Fibroblast of lung (primary cell): ENCODE measurements around the gene PIK3R3. TPM values are rescaled to one million over a fixed set of nuclear protein-coding genes. Genes with fewer than 3 reads are reported as not detected.
A peak's percentile ranks its signal among the peaks of the same experiment; 100 is the strongest.

Experiments used
- DNase-seq, 2 donors: peaks; one replicate each; pipeline versions ENCODE4 v3.0.0 to v3.0.0-alpha.2; 2010; ENCODE audit warnings: low read depth in 2 of 2
- H2AFZ ChIP-seq: 2 replicates; pipeline ENCODE4 v1.5.1; 2012; ENCODE audit warnings: low read length, control low read depth, inconsistent platforms
- H3K27ac ChIP-seq: 2 replicates; pipeline ENCODE4 v1.5.1; 2011; ENCODE audit warnings: low read length, control low read depth; ENCODE audit not compliant: insufficient read depth
- H3K27me3 ChIP-seq: 2 replicates; pipeline ENCODE4 v1.5.1; 2011; ENCODE audit warnings: mild to moderate bottlenecking, low read length; ENCODE audit not compliant: control insufficient read depth, insufficient read depth
- H3K36me3 ChIP-seq: 2 replicates; pipeline ENCODE4 v1.5.1; 2011; ENCODE audit warnings: low read length; ENCODE audit not compliant: control insufficient read depth, insufficient read depth
- H3K4me1 ChIP-seq: 2 replicates; pipeline ENCODE4 v1.5.1; 2011; ENCODE audit warnings: low read length; ENCODE audit not compliant: control insufficient read depth, insufficient read depth; ENCODE audit errors: extremely low read depth
- H3K4me2 ChIP-seq: 2 replicates; pipeline ENCODE4 v1.5.1; 2011; ENCODE audit warnings: low read length, control low read depth; ENCODE audit not compliant: insufficient read depth; ENCODE audit errors: extremely low read depth
- H3K4me3 ChIP-seq, 4 experiments: fragments of 200-600 bp in 1 of 4; sonication (generic) in 1 of 4; replicated peaks in 1 of 4; 2 replicates each; pipeline ENCODE4 v1.5.1; 2011 to 2016; ENCODE audit warnings: low read length in 4 of 4, low read depth in 3 of 4, mild to moderate bottlenecking in 3 of 4, control low read depth in 2 of 4, inconsistent platforms in 1 of 4, mixed read lengths in 1 of 4; ENCODE audit not compliant: insufficient read depth in 1 of 4; ENCODE audit errors: control extremely low read depth in 1 of 4
- H3K79me2 ChIP-seq: 2 replicates; pipeline ENCODE4 v1.5.1; 2012; ENCODE audit warnings: mild to moderate bottlenecking, low read length, inconsistent platforms; ENCODE audit not compliant: control insufficient read depth, insufficient read depth
- H3K9ac ChIP-seq: 2 replicates; pipeline ENCODE4 v1.5.1; 2011; ENCODE audit warnings: mild to moderate bottlenecking, low read length, control low read depth; ENCODE audit not compliant: insufficient read depth
- H3K9me3 ChIP-seq: 2 replicates; pipeline ENCODE4 v1.5.1; 2012; ENCODE audit warnings: low read depth, low read length; ENCODE audit not compliant: control insufficient read depth, insufficient read depth
- H4K20me1 ChIP-seq: 2 replicates; pipeline ENCODE4 v1.5.1; 2011; ENCODE audit warnings: low read length; ENCODE audit not compliant: control insufficient read depth, insufficient read depth; ENCODE audit errors: extremely low read depth
- EZH2 ChIP-seq: IDR thresholded peaks from 2 replicates; pipeline ENCODE4 v1.5.1; 2012; ENCODE audit warnings: low read length, control low read depth, mild to moderate bottlenecking; ENCODE audit errors: missing control alignments
- polyA plus RNA-seq, 2 donors: library from polyadenylated mRNA; depleted of rRNA in 1 of 2; stranded (reverse) in 1 of 2; unstranded in 1 of 2; fragments of >200 nt; gene quantifications; 2 replicates each; pipeline ENCODE4 v1.2.1, GENCODE V29; 2011 to 2012; ENCODE audit warnings: missing spikeins in 1 of 2
- total RNA-seq: library from RNA; depleted of rRNA; stranded (reverse); fragments of >200 nt; gene quantifications from 2 replicates; pipeline ENCODE4 v1.2.1, GENCODE V29; 2014
- TF ChIP-seq, protein P1 (sequence below), 2 donors: IDR thresholded peaks in 1 of 2; conservative IDR thresholded peaks in 1 of 2; 1 replicate in 1 of 2; 2 replicates in 1 of 2; pipeline ENCODE4 v1.5.1; 2011 to 2012; ENCODE audit warnings: low read length in 2 of 2, control low read depth in 1 of 2, inconsistent platforms in 1 of 2, low read depth in 1 of 2, mild to moderate bottlenecking in 1 of 2

PIK3R3 gene
- total and polyA plus RNA-seq, 2 donors (not counting 1 experiment from before 2014, with no cell fraction given), result 3.3 to 4.1 TPM

DNA sequence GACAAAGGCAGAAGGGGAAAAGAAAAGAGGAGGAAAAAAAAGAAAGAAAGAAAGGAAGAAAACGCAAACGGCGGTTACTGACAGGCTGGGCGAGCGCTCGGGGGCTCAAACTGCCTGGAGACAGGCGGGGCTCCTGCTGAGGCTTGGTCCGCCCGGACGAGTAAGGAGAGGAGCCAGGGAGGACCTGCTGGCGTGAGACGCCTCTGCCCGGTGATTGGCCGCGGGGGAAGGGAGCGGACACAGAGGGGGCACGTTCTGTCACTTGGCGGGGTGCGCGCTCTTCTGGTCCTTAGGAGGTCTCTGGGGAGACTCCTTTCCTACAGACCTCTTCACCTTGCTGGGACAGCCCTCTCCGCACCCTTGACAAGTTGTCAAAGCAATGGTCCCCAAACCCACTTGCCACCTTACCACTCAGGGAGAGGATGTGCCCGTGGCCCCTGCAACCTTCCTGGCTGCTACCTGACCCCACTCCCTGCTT, 791 bp upstream of the PIK3R3 start:
- TF ChIP-seq EZH2, result no peak
- TF ChIP-seq, protein P1, sequence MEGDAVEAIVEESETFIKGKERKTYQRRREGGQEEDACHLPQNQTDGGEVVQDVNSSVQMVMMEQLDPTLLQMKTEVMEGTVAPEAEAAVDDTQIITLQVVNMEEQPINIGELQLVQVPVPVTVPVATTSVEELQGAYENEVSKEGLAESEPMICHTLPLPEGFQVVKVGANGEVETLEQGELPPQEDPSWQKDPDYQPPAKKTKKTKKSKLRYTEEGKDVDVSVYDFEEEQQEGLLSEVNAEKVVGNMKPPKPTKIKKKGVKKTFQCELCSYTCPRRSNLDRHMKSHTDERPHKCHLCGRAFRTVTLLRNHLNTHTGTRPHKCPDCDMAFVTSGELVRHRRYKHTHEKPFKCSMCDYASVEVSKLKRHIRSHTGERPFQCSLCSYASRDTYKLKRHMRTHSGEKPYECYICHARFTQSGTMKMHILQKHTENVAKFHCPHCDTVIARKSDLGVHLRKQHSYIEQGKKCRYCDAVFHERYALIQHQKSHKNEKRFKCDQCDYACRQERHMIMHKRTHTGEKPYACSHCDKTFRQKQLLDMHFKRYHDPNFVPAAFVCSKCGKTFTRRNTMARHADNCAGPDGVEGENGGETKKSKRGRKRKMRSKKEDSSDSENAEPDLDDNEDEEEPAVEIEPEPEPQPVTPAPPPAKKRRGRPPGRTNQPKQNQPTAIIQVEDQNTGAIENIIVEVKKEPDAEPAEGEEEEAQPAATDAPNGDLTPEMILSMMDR (conservative IDR thresholded peaks at IDR 0.05 in 1 of 2, IDR thresholded peaks at IDR 0.05 in 1 of 2; ENCODE audit: low read depth in 1 of 2, low read length in 2 of 2), result no peak
- Histone ChIP-seq H3K79me2 (no peaks in the 10 kb centered on the region), H3K36me3 (no peaks in the 10 kb centered on the region), H3K4me3 (peak overlapping the region; percentile 58 to 80 (median 67)), H3K9ac (peak overlapping the region; percentile 90), H3K4me1 (peaks cover 10% of the 10 kb centered on the region), H3K27me3 (no peaks in the 10 kb centered on the region), H3K27ac (peak overlapping the region; percentile 96), H3K9me3 (no peaks in the 10 kb centered on the region), H4K20me1 (no peaks in the 10 kb centered on the region), H3K4me2 (peak overlapping the region; percentile 99), H2AFZ (peak overlapping the region; percentile 81)
- DNase-seq, result no peak

DNA sequence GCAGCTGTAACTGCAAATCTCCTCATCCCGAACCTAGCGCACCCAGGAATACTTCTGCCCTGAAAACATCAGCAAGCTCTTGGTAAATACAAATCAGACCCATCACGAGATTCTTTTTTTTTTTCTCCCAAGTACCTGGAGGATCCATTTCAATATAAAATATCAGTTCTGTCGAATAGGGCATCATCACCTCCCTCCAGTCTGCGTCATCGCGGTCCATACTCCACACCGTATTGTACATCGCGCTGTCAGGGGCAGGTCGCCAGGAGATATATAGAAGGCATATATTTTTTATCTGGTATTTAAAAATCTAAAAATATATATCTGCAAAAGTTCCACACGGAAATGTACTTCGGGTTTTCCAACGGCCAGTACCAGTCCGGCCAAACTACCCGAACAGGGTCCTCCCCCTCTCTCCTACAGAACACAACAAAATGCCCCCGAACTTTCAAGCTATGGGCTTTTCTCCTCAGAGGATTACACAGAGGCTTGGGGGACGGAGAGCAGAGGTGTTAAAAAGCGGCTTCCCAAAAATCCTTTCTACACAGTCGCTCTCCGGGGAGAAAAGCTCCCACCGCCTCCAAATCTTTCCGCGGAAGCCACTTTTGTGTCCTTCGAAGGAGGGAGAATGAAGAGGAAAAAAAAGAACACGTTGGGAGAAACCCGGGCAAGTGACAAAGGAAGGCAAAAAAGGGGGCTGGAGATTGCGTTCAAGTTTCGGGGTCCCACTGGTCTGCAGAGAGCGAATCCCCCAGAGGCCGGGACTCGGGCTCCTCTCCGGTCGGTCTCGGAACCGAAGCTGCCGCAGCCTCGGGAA, 509 bp downstream of the PIK3R3 start:
- Histone ChIP-seq H3K27me3 (no peaks in the 10 kb centered on the region), H3K4me2 (peak overlapping the region; percentile 84), H3K9me3 (no peaks in the 10 kb centered on the region), H3K9ac (peak overlapping the region; percentile 82), H3K4me3 (peak overlapping the region; percentile 64 to 91 (median 73)), H3K36me3 (no peaks in the 10 kb centered on the region), H3K4me1 (peaks cover 10% of the 10 kb centered on the region), H2AFZ (peak overlapping the region; percentile 45), H3K27ac (peak overlapping the region; percentile 96), H3K79me2 (no peaks in the 10 kb centered on the region), H4K20me1 (no peaks in the 10 kb centered on the region)
- DNase-seq, result peak; percentile 37 to 42
- TF ChIP-seq, protein P1 (conservative IDR thresholded peaks at IDR 0.05 in 1 of 2, IDR thresholded peaks at IDR 0.05 in 1 of 2; ENCODE audit: low read depth in 1 of 2, low read length in 2 of 2), result no peak
- TF ChIP-seq EZH2, result no peak

DNA sequence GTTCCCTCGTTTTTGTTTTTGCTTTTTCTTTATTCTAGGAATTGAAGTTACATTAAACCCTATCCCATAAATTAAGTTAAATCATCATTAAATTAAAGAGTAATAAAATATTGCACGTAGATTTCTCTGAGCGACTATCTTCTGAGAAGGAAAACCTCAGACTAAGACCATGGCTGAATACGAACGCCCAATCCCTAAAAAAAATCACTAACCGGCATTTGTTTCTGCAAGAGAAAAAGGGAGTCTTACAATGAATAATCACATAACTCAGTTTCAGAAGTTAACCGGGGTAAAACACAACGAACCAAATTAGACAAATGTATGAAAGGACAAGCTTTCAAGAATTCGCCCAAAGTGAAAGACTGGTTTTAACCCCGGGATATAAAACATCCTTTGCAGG, 1.3 kb downstream of the PIK3R3 start:
- Histone ChIP-seq H3K4me1 (peaks cover 10% of the 10 kb centered on the region), H2AFZ (peak overlapping the region; percentile 29), H4K20me1 (no peaks in the 10 kb centered on the region), H3K9me3 (no peaks in the 10 kb centered on the region), H3K4me2 (peak overlapping the region; percentile 91), H3K36me3 (no peaks in the 10 kb centered on the region), H3K27ac (no peak overlapping the region), H3K79me2 (no peaks in the 10 kb centered on the region), H3K27me3 (no peaks in the 10 kb centered on the region), H3K4me3 (peak overlapping the region; percentile 64 to 91 (median 70)), H3K9ac (peak overlapping the region; percentile 3)
- TF ChIP-seq EZH2, result no peak
- TF ChIP-seq, protein P1 (conservative IDR thresholded peaks at IDR 0.05 in 1 of 2, IDR thresholded peaks at IDR 0.05 in 1 of 2; ENCODE audit: low read depth in 1 of 2, low read length in 2 of 2), result no peak
- DNase-seq, result peak in 1 of 2 donors; percentile 47
